HepG2 (cell line): ENCODE results near the gene HTD2. TPM values are rescaled to one million over a fixed set of nuclear protein-coding genes. Genes with fewer than 3 reads are reported as not detected.
"Not testable (repeated sequence)": the region's sequence is repeated elsewhere in the genome, so short reads cannot be mapped to it uniquely, and the experiment has no call there.

Experiments
- ATAC-seq: fragments of 200-7000 bp; cut with Tn5 transposase; 3 replicates; pipeline ENCODE4 v1.9.1; 2020; ENCODE audit warnings: mild to moderate bottlenecking, moderate library complexity
- BruUV-seq: library from RNA; stranded (reverse); fragments of 400-500 nt; replicated peaks from 2 replicates; lab custom pipeline; 2021; lab: Mats Ljungman, UMichigan
- CTCF ChIA-PET: fragments of 300-600 bp; formaldehyde crosslinking; extraction: SDS; loops from one replicate; lab custom pipeline; 2021; ENCODE audit warnings: low total read pairs, inconsistent platforms, low intra/inter-chr PET ratio; lab: Yijun Ruan, JAX
- POLR2A ChIA-PET: fragments of 350-600 bp; sonication (Branson Sonifier 250); formaldehyde crosslinking; loops from one replicate; lab custom pipeline; 2020; ENCODE audit warnings: antibody characterized with exemption, inconsistent platforms; lab: Yijun Ruan, JAX
- DNase-seq: peaks from one replicate; pipeline ENCODE4 v3.0.0-alpha.2; 2015; ENCODE audit warnings: low spot score
- FAIRE-seq: peaks from 3 replicates; lab custom pipeline; 2011; peaks lifted over from hg19 to GRCh38; lab: Jason Lieb, UNC
- H2AFZ ChIP-seq: one replicate; pipeline ENCODE4 v1.6.1; 2011; ENCODE audit warnings: low read length, inconsistent platforms
- H3K27ac ChIP-seq: fragments of 300-600 bp; 3 replicates; pipeline ENCODE4 v1.8.0; 2011; ENCODE audit warnings: mixed run types, mild to moderate bottlenecking, mixed read lengths, low read length, inconsistent platforms; ENCODE audit not compliant: insufficient read depth; ENCODE audit errors: extremely low read length
- H3K27me3 ChIP-seq, 2 experiments: fragments of 200-600 bp in 1 of 2; 2 replicates in 1 of 2; 3 replicates in 1 of 2; pipeline versions ENCODE4 v1.6.0 to v1.8.0; 2011; ENCODE audit warnings: low read length in 2 of 2, mild to moderate bottlenecking in 2 of 2, moderate library complexity in 2 of 2, inconsistent platforms in 1 of 2; ENCODE audit not compliant: insufficient read depth in 2 of 2, control insufficient read depth in 1 of 2
- H3K36me3 ChIP-seq, 2 experiments: fragments of 200-600 bp in 1 of 2; replicated peaks in 1 of 2; 2 replicates in 1 of 2; 3 replicates in 1 of 2; pipeline versions ENCODE4 v1.5.1 to v1.8.0; 2011; ENCODE audit warnings: low read length in 2 of 2, inconsistent platforms in 1 of 2; ENCODE audit not compliant: insufficient read depth in 2 of 2, control insufficient read depth in 1 of 2
- H3K4me1 ChIP-seq: 2 replicates; pipeline ENCODE4 v1.5.1; 2012; ENCODE audit warnings: low read length, inconsistent platforms; ENCODE audit not compliant: insufficient read depth
- H3K4me2 ChIP-seq: 2 replicates; pipeline ENCODE4 v1.6.0; 2011; ENCODE audit warnings: low read depth, low read length, inconsistent platforms
- H3K4me3 ChIP-seq, 3 experiments: fragments of 200-600 bp in 1 of 3; sonication (generic), shearing (Covaris generic) in 1 of 3; replicated peaks in 1 of 3; 2 replicates each; pipeline ENCODE4 v1.5.1; 2011 to 2016; ENCODE audit warnings: low read length in 3 of 3, inconsistent platforms in 2 of 3, low read depth in 2 of 3, mild to moderate bottlenecking in 2 of 3, control low read depth in 1 of 3, mixed read lengths in 1 of 3; ENCODE audit not compliant: insufficient read depth in 1 of 3
- H3K79me2 ChIP-seq: one replicate; pipeline ENCODE4 v1.6.1; 2011; ENCODE audit warnings: low read length, inconsistent platforms; ENCODE audit not compliant: insufficient read depth
- H3K9ac ChIP-seq: 2 replicates; pipeline ENCODE4 v1.6.0; 2011; ENCODE audit warnings: mild to moderate bottlenecking, low read depth, low read length, inconsistent platforms; ENCODE audit not compliant: insufficient read depth
- H3K9me3 ChIP-seq: 2 replicates; pipeline ENCODE4 v1.5.1; 2012; ENCODE audit warnings: mild to moderate bottlenecking, low read length
- H4K20me1 ChIP-seq: 2 replicates; pipeline ENCODE4 v1.6.0; 2011; ENCODE audit warnings: inconsistent platforms, mild to moderate bottlenecking, low read length, moderate library complexity; ENCODE audit not compliant: insufficient read depth
- ZNF772 ChIP-seq: sonication (generic); formaldehyde crosslinking; IDR thresholded peaks from 2 replicates; pipeline ENCODE4 v1.5.0; 2020; ENCODE audit warnings: mild to moderate bottlenecking, missing genetic modification reagents
- WGBS: methylation state at CpG from one replicate; pipeline ENCODE4 v1.1.6; 2017; ENCODE audit warnings: low lambda C conversion rate; 5-methylcytosine and 5-hydroxymethylcytosine counted together
- in situ Hi-C: cut with HindIII; loops from 2 replicates; pipeline ENCODE4 v1.10.0; 2017; ENCODE audit warnings: low pct_unique_long_range_greater_than_20kb; ENCODE audit not compliant: extremely low pct_ligation_motif_present
- intact Hi-C: fragments of 100-400 bp; cut with micrococcal nuclease; formaldehyde crosslinking; loops from one replicate; pipeline ENCODE4 v1.10.0; 2022; ENCODE audit not compliant: unreplicated experiment
- polyA plus RNA-seq, 8 experiments: library from polyadenylated mRNA; depleted of rRNA in 3 of 8; stranded (reverse) in 7 of 8; unstranded in 1 of 8; fragments of >200 nt; fragmentation: Illumina TruSeq in 4 of 8; extraction: Trizol in 4 of 8; gene quantifications; 2 replicates each; pipeline versions ENCODE4 v1.2.1 to v1.2.3, GENCODE V29; 2011 to 2016; ENCODE audit warnings: low read depth in 4 of 8, missing spikeins in 1 of 8, mixed read lengths in 1 of 8; ENCODE audit not compliant: insufficient read depth in 1 of 8
- total RNA-seq, 5 experiments: library from RNA; depleted of rRNA; stranded (reverse); fragments of >200 nt; fragmentation: Illumina TruSeq; extraction: Trizol; gene quantifications; 2 replicates each; pipeline ENCODE4 v1.2.3, GENCODE V29; 2016; ENCODE audit warnings: low read depth in 1 of 5
- TF ChIP-seq, protein P1 (sequence below), 2 experiments: sonication (generic) in 1 of 2; formaldehyde crosslinking in 1 of 2; IDR thresholded peaks; 2 replicates each; pipeline versions ENCODE4 v1.6.1 to v1.9.0; 2014 to 2022; ENCODE audit warnings: antibody characterized with exemption in 1 of 2, borderline replicate concordance in 1 of 2, inconsistent platforms in 1 of 2, low read depth in 1 of 2, missing genetic modification reagents in 1 of 2
- TF ChIP-seq, protein P2 (sequence below): sonication (generic); formaldehyde crosslinking; IDR thresholded peaks from 2 replicates; pipeline ENCODE4 v1.8.1; 2023; ENCODE audit warnings: mild to moderate bottlenecking, missing genetic modification reagents
- TF ChIP-seq, protein P3 (sequence below): sonication (generic); formaldehyde crosslinking; IDR thresholded peaks from 2 replicates; pipeline ENCODE4 v1.4.0; 2020; ENCODE audit warnings: missing genetic modification reagents

The HTD2 gene
- total and polyA plus RNA-seq, 2 of the 13 experiments (the other 11 are each of a cell fraction or from before 2014, with no cell fraction given): 8.6 to 13.7 TPM

DNA sequence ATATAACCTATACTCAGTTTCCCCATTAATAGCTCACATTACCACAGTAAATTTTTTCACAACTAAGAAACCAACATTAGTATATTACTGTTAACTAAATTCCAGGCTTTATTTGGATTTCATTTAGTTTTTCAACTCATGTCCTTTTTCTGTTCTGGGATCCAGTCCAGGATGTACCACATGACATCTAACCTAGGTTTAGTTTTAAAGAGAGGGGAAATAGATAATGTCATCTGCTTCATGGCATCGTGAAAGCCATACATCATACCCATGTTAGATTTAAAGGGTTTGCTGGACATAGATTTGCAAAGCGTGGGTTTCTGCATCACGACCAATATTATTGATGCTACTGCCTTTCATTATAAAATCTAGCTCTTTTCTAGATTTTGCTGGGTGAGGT is 33.4 kb upstream of the HTD2 start (continued):
- TF ChIP-seq, protein P1, sequence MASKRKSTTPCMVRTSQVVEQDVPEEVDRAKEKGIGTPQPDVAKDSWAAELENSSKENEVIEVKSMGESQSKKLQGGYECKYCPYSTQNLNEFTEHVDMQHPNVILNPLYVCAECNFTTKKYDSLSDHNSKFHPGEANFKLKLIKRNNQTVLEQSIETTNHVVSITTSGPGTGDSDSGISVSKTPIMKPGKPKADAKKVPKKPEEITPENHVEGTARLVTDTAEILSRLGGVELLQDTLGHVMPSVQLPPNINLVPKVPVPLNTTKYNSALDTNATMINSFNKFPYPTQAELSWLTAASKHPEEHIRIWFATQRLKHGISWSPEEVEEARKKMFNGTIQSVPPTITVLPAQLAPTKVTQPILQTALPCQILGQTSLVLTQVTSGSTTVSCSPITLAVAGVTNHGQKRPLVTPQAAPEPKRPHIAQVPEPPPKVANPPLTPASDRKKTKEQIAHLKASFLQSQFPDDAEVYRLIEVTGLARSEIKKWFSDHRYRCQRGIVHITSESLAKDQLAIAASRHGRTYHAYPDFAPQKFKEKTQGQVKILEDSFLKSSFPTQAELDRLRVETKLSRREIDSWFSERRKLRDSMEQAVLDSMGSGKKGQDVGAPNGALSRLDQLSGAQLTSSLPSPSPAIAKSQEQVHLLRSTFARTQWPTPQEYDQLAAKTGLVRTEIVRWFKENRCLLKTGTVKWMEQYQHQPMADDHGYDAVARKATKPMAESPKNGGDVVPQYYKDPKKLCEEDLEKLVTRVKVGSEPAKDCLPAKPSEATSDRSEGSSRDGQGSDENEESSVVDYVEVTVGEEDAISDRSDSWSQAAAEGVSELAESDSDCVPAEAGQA (IDR thresholded peaks at IDR 0.05; ENCODE audit: low read depth): no peak
- TF ChIP-seq, protein P1 (CRISPR knock-in tag; IDR thresholded peaks at IDR 0.05; ENCODE audit: borderline replicate concordance): no peak
- no peak for TF ChIP-seq ZNF772
- TF ChIP-seq, protein P2, sequence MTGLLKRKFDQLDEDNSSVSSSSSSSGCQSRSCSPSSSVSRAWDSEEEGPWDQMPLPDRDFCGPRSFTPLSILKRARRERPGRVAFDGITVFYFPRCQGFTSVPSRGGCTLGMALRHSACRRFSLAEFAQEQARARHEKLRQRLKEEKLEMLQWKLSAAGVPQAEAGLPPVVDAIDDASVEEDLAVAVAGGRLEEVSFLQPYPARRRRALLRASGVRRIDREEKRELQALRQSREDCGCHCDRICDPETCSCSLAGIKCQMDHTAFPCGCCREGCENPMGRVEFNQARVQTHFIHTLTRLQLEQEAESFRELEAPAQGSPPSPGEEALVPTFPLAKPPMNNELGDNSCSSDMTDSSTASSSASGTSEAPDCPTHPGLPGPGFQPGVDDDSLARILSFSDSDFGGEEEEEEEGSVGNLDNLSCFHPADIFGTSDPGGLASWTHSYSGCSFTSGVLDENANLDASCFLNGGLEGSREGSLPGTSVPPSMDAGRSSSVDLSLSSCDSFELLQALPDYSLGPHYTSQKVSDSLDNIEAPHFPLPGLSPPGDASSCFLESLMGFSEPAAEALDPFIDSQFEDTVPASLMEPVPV (CRISPR knock-in tag): no peak
- TF ChIP-seq, protein P3, sequence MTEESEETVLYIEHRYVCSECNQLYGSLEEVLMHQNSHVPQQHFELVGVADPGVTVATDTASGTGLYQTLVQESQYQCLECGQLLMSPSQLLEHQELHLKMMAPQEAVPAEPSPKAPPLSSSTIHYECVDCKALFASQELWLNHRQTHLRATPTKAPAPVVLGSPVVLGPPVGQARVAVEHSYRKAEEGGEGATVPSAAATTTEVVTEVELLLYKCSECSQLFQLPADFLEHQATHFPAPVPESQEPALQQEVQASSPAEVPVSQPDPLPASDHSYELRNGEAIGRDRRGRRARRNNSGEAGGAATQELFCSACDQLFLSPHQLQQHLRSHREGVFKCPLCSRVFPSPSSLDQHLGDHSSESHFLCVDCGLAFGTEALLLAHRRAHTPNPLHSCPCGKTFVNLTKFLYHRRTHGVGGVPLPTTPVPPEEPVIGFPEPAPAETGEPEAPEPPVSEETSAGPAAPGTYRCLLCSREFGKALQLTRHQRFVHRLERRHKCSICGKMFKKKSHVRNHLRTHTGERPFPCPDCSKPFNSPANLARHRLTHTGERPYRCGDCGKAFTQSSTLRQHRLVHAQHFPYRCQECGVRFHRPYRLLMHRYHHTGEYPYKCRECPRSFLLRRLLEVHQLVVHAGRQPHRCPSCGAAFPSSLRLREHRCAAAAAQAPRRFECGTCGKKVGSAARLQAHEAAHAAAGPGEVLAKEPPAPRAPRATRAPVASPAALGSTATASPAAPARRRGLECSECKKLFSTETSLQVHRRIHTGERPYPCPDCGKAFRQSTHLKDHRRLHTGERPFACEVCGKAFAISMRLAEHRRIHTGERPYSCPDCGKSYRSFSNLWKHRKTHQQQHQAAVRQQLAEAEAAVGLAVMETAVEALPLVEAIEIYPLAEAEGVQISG (CRISPR knock-in tag): no peak

DNA sequence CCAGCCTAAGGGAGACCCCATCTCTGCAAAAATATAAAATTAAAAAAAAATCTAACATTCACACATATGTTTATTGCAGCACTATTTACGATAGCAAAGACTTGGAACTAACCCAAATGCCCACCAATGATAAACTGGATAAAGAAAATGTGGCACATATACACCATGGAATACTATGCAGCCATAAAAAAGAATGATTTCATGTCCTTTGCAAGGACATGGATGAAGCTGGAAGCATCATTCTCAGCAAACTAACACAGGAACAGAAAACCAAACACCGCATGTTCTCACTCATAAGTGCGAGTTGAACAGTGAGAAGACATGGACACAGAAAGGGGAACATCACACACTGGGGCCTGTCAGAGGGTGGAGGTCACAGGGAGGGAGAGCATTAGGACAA is 33.0 kb upstream of the HTD2 start:
- H3K27me3 ChIP-seq, ATAC-seq, H2AFZ ChIP-seq, DNase-seq, BruUV-seq, H3K9me3 ChIP-seq, CTCF ChIA-PET, H3K27ac ChIP-seq, intact Hi-C loops, H3K4me3 ChIP-seq, POLR2A ChIA-PET, H3K79me2 ChIP-seq, FAIRE-seq, H4K20me1 ChIP-seq, H3K4me2 ChIP-seq, in situ Hi-C loops, H3K4me1 ChIP-seq, H3K9ac ChIP-seq: not testable (repeated sequence)
- H3K36me3 ChIP-seq: peaks cover 5 to 14% of the 10 kb centered on the region in 2 experiments; a peak in 4 of 5 replicates
- WGBS: 98% methylated on average over 3 of the region's 3 CpGs
